Colonic mucosa (tissue), 4 donors: ENCODE results near the gene PUSL1. TPM values are rescaled to one million over a fixed set of nuclear protein-coding genes. Genes with fewer than 3 reads are reported as not detected.

Experiments used
- DNase-seq: peaks from one replicate; pipeline ENCODE4 v3.0.0-alpha.2; 2020
- H3K27ac ChIP-seq: fragments of 200-600 bp; one replicate; pipeline ENCODE4 v1.8.0; 2021
- H3K27me3 ChIP-seq: fragments of 200-600 bp; one replicate; pipeline ENCODE4 v1.8.0; 2021
- H3K36me3 ChIP-seq: fragments of 200-600 bp; one replicate; pipeline ENCODE4 v1.8.0; 2021
- H3K4me1 ChIP-seq: fragments of 200-600 bp; one replicate; pipeline ENCODE4 v1.8.0; 2021; ENCODE audit warnings: mild to moderate bottlenecking
- H3K4me3 ChIP-seq: fragments of 200-600 bp; one replicate; pipeline ENCODE4 v1.8.0; 2021
- H3K9ac ChIP-seq, 2 donors: one replicate each; pipeline ENCODE4 v1.7.0; 2013; ENCODE audit warnings: control low read depth in 2 of 2, low read depth in 2 of 2, low read length in 2 of 2
- H3K9me3 ChIP-seq: fragments of 200-600 bp; one replicate; pipeline ENCODE4 v1.8.0; 2021
- intact Hi-C: fragments of 100-400 bp; cut with DNase I; formaldehyde crosslinking; loops from one replicate; pipeline ENCODE4 v1.14.1; 2022
- total RNA-seq, 2 donors: library from RNA; stranded (reverse); fragmentation: NEBNext Ultra II Directional in 1 of 2; extraction: Animal tissue kit (Norgen Biotek cat#: 25700) in 1 of 2; gene quantifications; one replicate each; pipeline ENCODE4 v1.2.1, GENCODE V29; 2021
- TF ChIP-seq, protein P1 (sequence below): fragments of 200-600 bp; IDR thresholded peaks from one replicate; pipeline ENCODE4 v1.8.0; 2022; ENCODE audit warnings: antibody characterized with exemption, mild to moderate bottlenecking
- donor health status: healthy.
- donor health status: DM: no; HTN: no; CAD: no.
- donor health status: DM: no; HTN: no; CAD: no.

Gene PUSL1
- total RNA-seq, 2 donors from 2014 or later, result 14.3 to 35.8 TPM

DNA sequence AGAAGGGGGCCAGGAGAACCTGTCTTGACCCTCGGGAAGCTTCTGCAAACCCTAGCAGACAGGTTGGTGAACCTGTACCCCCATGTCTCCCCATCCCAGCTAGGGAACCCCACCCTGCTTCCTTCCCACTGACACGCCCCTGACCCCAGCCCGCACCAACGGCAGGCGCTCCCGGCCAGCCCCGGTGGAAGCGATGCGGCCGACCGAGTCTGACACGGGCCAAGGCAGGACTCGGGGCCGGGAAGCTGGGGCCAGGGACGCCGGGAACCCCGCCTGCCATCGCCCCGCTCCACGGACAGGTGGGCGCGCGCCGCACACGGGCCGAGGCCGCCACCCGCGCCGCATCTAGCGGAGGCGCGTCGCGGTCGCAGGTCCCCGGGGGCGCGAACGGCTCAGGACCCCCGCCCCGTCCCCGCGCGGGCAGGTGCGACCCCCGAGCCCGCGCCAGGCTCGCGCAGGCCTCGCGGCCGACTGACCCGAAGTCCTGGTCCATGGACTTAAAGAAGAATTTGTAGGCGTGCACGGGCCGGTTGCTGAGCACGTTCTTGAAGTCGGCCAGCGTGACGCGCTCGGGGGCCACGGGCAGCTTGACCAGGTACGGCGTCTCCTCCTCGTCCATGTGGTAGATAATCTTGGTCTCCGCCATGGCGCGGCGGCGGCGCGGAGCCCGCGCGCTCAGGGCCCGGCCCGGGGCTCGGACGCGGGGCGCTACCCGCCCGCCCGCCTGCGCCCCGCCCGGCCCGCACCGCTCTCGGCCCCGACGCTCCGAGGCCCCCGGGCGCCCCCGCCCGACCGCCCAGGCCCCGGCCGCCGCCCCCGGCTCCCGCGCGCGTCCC lies 40.2 kb downstream of the PUSL1 start:
- H3K4me1 ChIP-seq, result peaks cover 17% of the 10 kb centered on the region
- no peaks in the 10 kb centered on the region for H3K36me3 ChIP-seq
- intact Hi-C loops, result no loop called here
- peak overlapping the region; percentile 41 for H3K4me3 ChIP-seq
- no peak for DNase-seq
- TF ChIP-seq, protein P1, sequence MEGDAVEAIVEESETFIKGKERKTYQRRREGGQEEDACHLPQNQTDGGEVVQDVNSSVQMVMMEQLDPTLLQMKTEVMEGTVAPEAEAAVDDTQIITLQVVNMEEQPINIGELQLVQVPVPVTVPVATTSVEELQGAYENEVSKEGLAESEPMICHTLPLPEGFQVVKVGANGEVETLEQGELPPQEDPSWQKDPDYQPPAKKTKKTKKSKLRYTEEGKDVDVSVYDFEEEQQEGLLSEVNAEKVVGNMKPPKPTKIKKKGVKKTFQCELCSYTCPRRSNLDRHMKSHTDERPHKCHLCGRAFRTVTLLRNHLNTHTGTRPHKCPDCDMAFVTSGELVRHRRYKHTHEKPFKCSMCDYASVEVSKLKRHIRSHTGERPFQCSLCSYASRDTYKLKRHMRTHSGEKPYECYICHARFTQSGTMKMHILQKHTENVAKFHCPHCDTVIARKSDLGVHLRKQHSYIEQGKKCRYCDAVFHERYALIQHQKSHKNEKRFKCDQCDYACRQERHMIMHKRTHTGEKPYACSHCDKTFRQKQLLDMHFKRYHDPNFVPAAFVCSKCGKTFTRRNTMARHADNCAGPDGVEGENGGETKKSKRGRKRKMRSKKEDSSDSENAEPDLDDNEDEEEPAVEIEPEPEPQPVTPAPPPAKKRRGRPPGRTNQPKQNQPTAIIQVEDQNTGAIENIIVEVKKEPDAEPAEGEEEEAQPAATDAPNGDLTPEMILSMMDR, result no peak
- peaks cover 6% of the 10 kb centered on the region for H3K27me3 ChIP-seq
- no peaks in the 10 kb centered on the region for H3K9me3 ChIP-seq
- H3K27ac ChIP-seq, result peak overlapping the region; percentile 79
- H3K9ac ChIP-seq, result peak overlapping the region; percentile 92 to 94

DNA sequence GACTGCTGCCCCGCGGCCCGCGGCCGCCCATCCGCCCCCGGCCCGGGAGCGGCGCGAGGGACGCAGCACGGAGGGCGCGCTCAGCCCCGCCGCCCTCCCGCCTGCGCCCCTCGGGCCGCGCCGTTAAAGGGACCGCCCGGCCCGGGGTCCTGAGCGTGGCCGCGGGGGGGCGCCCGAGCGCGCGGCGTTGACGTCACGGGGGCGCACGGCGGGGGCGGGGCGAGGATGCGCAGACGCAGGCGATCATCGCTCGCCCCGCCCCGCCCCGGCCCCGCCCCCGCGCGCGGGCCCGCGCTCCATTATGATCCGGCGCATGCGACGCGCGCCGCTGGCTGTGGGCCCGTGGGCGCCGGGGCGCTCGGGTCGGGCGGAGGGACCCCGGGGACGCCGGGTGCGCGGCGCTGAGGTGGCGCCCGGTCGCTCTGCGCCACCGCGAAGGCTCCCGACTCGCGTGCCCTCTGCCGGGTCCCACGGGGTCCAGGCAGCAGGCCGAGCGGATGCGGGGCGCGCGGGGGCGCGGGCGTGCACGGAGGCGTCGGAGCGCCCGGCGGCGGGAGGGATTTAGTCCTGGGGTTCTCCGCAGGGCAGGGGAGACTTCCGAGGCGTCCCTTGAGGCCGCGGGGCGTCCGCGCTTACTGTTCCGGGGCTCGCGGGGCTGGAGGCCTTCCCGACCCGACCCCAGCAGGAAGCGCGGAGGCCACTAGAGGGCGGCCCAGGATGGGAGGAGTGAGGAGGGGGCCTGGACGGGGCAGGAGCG lies 41.0 kb downstream of the PUSL1 start, which contains the start of gene DVL1:
TSS of gene DVL1 (minus strand) at position 163 of the 757 bp plus-strand sequence. CDS start 353 bp downstream, outside the sequence.
- H3K36me3 ChIP-seq, result no peaks in the 10 kb centered on the region
- DNase-seq, result peak; percentile 76
- peak within 1 kb of the TSS; percentile 79 for H3K27ac ChIP-seq
- TF ChIP-seq, protein P1, result peak; percentile 25
- H3K9me3 ChIP-seq, result no peaks in the 10 kb centered on the region
- intact Hi-C loops, result no loop called here
- H3K27me3 ChIP-seq, result peaks cover 14% of the 10 kb centered on the region
- H3K4me3 ChIP-seq, result peak within 1 kb of the TSS; percentile 59
- H3K4me1 ChIP-seq, result peaks cover 17% of the 10 kb centered on the region
- peak within 1 kb of the TSS; percentile 92 to 94 for H3K9ac ChIP-seq

DNA sequence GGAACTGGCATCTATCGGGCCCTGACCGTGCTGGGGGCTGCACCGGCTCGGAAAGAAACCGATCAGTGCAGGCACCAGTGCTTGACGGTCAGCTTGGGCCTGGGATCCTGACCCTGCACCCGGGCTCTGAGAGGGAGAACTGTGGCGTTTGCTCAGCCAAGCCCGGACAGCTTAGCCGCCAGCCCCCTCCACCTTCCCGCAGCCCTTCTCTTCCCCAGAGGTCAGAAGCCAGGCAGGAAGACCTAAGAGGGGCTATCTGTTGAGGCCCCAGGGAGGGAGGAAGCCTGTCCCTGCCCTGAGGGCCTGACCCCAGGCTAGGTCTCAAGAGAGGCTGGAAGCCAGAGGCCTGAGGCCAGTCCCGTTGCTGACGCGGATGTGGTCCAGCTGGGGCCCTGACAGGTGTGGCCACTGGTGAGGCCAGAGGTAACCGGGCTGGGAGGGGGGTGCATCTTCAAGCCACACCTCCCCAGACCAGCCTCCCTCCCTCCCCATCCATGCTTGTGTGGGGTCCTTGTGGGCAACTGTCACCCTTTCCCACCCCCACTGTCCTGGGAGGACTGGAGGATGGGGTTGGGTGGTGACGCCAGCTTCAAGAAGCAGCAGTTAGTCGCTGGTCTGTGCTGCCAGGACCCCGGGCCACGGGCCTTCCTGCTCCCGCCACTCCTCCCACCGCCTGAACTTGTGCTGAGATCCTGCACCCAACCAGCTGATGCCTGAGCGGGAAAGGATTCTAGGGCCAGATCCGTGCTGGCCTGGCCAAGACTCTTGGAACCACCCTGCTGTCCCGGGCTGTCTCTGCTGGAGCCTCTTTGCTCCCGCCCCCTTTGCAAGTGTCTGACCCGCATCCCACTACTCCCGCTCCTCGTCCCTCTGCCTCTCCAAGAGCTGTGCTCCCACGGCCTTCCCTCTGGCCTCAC lies 43.4 kb downstream of the PUSL1 start:
- Histone ChIP-seq H3K27me3 (peaks cover 25% of the 10 kb centered on the region), H3K4me3 (no peak overlapping the region)
- intact Hi-C loops, result no loop called here

DNA sequence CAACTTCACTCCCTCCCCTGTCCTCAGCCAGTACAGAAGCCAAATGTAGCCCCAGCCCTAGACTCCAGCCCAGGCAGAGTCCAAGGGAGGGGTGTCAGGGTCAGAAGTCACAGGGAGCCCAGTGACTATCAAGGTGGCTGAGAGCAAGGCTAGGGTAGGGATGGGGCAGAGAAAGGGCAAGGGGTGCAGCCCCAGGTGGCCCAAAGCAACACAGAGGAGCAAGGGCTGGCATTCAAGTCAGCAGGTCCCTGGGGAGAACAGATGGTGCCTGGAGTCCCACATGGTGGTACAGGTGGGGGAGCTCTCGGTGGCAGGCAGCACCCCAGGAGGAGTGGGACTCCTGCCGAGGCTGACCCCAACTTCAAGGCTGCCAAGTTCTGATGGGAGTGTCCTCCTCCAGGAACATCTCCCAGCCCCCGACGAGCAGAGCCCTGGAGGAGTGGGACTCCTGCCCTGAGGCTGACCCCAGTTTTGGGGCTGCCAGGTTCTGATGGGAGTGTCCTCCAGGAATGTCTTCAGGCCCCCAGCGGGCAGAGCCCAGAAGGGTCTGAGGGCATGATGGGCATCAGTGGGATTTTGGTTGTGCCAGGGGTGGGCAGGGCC lies 44.5 kb downstream of the PUSL1 start:
- intact Hi-C loops, result no loop called here
- Histone ChIP-seq H3K4me1 (peaks cover under 1% of the 10 kb centered on the region), H3K9me3 (no peaks in the 10 kb centered on the region), H3K27ac (no peak overlapping the region), H3K9ac (no peak overlapping the region), H3K4me3 (no peak overlapping the region), H3K27me3 (peaks cover 25% of the 10 kb centered on the region), H3K36me3 (no peaks in the 10 kb centered on the region)
- TF ChIP-seq, protein P1, result no peak
- DNase-seq, result no peak

More for the DNA sequence above, 43.4 kb downstream of the PUSL1 start:
- TF ChIP-seq, protein P1, result no peak
- Histone ChIP-seq H3K36me3 (no peaks in the 10 kb centered on the region), H3K27ac (no peak overlapping the region), H3K9ac (peak overlapping the region in 1 of 2 donors; percentile 43), H3K4me1 (peaks cover 8% of the 10 kb centered on the region), H3K9me3 (no peaks in the 10 kb centered on the region)
- DNase-seq, result no peak
